Measurements from ENCODE around the gene USP24.
"Not testable (repeated sequence)": the region's sequence is repeated elsewhere in the genome, so short reads cannot be mapped to it uniquely, and the experiment has no call there.

USP24 gene

GRCh38 chr1:55231745-55232144, 16.6 kb upstream of the USP24 start:
- DNase-seq: no peak

- DNase-seq: no peak
Measured at GRCh38 chr1:55230659-55231058, 15.5 kb upstream of the USP24 start.

GRCh38 chr1:55229726-55230125, 14.6 kb upstream of the USP24 start:
- not testable (repeated sequence) for DNase-seq

GRCh38 chr1:55225228-55225627, 10.1 kb upstream of the USP24 start:
- DNase-seq: no peak

- DNase-seq: no peak
Measured at GRCh38 chr1:55224729-55225128, 9.6 kb upstream of the USP24 start.

GRCh38 chr1:55222152-55222551, 7.0 kb upstream of the USP24 start:
- DNase-seq: no peak

GRCh38 chr1:55217226-55217986, 2.2 kb upstream of the USP24 start:
- no peak for DNase-seq

GRCh38 chr1:55216096-55216495, 932 bp upstream of the USP24 start:
- no peak for DNase-seq

GRCh38 chr1:55214934-55215193, 300 bp downstream of the USP24 start:
- DNase-seq: peak; percentile 33

- peak; percentile 43 for DNase-seq
Measured at GRCh38 chr1:55214212-55214933, 791 bp downstream of the USP24 start.

- no peak for DNase-seq
Measured at GRCh38 chr1:55213885-55214211, 1.3 kb downstream of the USP24 start.

- DNase-seq: peak; percentile 8
Measured at GRCh38 chr1:55213151-55213884, 1.8 kb downstream of the USP24 start.

GRCh38 chr1:55212349-55213150, 2.6 kb downstream of the USP24 start:
- DNase-seq: no peak

- DNase-seq: no peak
Measured at GRCh38 chr1:55211863-55212262, 3.3 kb downstream of the USP24 start.

GRCh38 chr1:55210990-55211801, 4.0 kb downstream of the USP24 start:
- no peak for DNase-seq

- DNase-seq: no peak
Measured at GRCh38 chr1:55209247-55209646, 5.9 kb downstream of the USP24 start.

GRCh38 chr1:55206210-55206609, 9.0 kb downstream of the USP24 start:
- no peak for DNase-seq

- DNase-seq: no peak
Measured at GRCh38 chr1:55204997-55205396, 10.2 kb downstream of the USP24 start.

GRCh38 chr1:55203064-55203463, 12.1 kb downstream of the USP24 start:
- DNase-seq: no peak

- no peak for DNase-seq
Measured at GRCh38 chr1:55200667-55201066, 14.5 kb downstream of the USP24 start.

GRCh38 chr1:55199735-55200134, 15.4 kb downstream of the USP24 start:
- not testable (repeated sequence) for DNase-seq

- DNase-seq: no peak
Measured at GRCh38 chr1:55198044-55198443, 17.1 kb downstream of the USP24 start.

Data from stimulated activated CD4-positive, alpha-beta T cell treated with anti-CD3 and anti-CD28 coated beads, Interleukin-4, amount 100 ng/mL, for 1 hour (primary cell).